GM06990 (cell line): Measurements from ENCODE around the gene PEPD.

ENCODE experiments used
- DNase-seq: peaks from one replicate; pipeline ENCODE4 v3.0.0-alpha.2; 2011; ENCODE audit not compliant: insufficient read length; ENCODE audit errors: extremely low read depth
- H3K27me3 ChIP-seq: replicated peaks from 2 replicates; pipeline ENCODE4 v1.6.0; 2011; ENCODE audit warnings: low read length; ENCODE audit not compliant: control insufficient read depth, insufficient read depth
- H3K36me3 ChIP-seq: 2 replicates; pipeline ENCODE4 v1.5.1; 2011; ENCODE audit warnings: low read length; ENCODE audit not compliant: control insufficient read depth, insufficient read depth
- H3K4me3 ChIP-seq: replicated peaks from 2 replicates; pipeline ENCODE4 v1.5.1; 2011; ENCODE audit warnings: low read depth, mild to moderate bottlenecking, control low read depth, low read length
- TF ChIP-seq, protein P1 (sequence below): IDR thresholded peaks from 2 replicates; pipeline ENCODE4 v1.5.1; 2011; ENCODE audit warnings: low read length, control low read depth, mild to moderate bottlenecking, inconsistent platforms; ENCODE audit not compliant: insufficient read depth, poor library complexity, severe bottlenecking

The PEPD gene

DNA sequence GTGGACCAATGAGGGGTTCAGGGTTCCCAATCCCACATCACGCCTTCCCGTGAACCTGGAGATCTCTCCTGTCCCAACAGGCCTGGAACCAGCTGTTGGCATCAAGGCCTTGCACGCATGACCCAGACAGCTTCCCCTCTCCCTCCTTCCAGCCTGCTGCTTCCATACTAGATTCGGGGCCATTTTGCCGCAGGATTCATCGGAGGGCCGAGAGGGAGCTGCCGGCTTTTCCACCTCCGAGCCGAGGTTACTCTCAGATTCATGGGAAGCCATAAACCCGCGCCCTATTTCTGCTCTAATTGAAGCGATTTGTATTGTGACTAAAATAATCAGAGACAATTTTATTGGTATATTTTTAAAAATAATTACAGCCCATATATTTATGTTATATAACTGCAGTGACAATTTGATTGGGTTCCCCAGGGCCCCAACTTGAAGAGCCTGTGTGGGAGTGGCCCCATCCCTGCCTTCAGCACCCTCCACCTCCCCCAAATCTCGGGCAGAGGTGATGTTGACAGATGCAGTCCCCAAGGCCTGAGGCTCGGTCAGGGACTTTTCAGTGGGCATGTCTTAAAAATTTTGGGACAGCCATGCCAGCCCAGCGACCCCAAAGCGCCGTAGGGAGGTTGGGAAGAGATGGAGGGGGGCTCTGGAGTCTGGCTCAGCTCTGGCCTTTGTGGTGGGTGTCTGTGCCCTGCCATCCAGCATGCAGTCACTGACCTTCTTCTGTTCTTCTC lies 30.8 kb upstream of the PEPD start:
- TF ChIP-seq, protein P1, sequence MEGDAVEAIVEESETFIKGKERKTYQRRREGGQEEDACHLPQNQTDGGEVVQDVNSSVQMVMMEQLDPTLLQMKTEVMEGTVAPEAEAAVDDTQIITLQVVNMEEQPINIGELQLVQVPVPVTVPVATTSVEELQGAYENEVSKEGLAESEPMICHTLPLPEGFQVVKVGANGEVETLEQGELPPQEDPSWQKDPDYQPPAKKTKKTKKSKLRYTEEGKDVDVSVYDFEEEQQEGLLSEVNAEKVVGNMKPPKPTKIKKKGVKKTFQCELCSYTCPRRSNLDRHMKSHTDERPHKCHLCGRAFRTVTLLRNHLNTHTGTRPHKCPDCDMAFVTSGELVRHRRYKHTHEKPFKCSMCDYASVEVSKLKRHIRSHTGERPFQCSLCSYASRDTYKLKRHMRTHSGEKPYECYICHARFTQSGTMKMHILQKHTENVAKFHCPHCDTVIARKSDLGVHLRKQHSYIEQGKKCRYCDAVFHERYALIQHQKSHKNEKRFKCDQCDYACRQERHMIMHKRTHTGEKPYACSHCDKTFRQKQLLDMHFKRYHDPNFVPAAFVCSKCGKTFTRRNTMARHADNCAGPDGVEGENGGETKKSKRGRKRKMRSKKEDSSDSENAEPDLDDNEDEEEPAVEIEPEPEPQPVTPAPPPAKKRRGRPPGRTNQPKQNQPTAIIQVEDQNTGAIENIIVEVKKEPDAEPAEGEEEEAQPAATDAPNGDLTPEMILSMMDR: no peak
- no peak overlapping the region for H3K4me3 ChIP-seq

DNA sequence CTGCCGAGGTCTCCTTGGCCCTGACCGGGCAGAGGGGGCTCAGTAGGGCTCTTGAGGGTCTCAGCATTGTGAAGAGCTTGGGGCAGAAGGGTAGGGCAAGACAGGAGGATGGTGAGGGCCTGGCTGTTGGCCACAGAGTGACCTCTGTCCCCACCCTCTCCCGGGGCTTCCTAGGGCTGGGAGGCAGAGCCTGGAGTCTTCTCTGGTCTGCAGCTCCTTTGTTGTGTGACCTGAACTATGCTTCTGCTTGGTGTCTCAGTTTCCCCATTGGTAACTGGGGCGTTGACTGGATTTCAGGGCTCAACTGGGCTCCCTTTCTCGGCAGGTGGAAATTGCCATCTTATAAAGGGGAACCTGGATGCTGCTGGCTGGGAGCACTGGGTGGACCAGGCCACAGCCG lies 30.1 kb upstream of the PEPD start:
- H3K36me3 ChIP-seq: no peaks in the 10 kb centered on the region
- TF ChIP-seq, protein P1: no peak
- DNase-seq: no peak
- no peak overlapping the region for H3K4me3 ChIP-seq
- H3K27me3 ChIP-seq: no peaks in the 10 kb centered on the region

More for the DNA sequence above, 30.8 kb upstream of the PEPD start:
- no peak for DNase-seq
- H3K36me3 ChIP-seq: no peaks in the 10 kb centered on the region
- H3K27me3 ChIP-seq: no peaks in the 10 kb centered on the region

DNA sequence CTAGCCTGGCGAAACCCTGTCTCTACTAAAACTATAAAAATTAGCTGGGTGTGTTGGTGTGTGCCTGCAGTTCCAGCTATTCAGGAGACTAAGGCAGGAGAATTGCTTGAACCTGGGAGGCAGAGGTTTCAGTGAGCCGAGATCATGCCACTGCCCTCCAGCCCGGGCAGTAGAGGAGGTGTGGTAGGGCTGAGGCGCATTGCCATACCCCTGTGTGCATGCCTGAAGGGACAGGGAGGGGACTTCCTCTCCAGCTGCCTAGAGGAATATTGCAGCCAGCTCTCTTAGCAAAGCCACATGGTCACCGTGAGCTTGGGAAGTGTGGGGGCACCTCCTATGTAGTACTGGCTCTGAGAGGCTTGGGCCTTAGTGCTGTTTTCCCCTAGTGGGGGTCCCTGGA lies 29.2 kb upstream of the PEPD start:
- Histone ChIP-seq H3K27me3 (no peaks in the 10 kb centered on the region), H3K4me3 (no peak overlapping the region), H3K36me3 (no peaks in the 10 kb centered on the region)
- DNase-seq: no peak
- TF ChIP-seq, protein P1: no peak

DNA sequence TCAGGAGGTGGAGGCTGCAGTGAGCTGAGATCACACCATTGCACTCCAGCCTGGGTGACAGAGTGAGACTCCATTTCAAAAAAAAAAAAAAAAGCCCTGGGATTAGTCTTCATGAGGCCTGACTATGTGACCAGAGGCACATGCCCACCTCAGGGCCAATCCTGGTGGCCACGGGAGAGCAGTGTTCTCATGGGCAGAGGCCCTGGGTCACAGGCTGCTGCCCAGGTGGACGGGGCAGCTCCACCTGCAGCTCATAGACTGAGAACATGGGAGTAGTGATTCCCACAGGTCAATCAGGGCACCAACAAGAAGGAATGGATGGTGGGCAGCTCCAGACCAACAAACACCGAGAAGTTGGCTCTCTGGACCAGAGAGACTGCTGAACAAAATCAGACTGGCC lies 26.1 kb upstream of the PEPD start:
- H3K27me3 ChIP-seq: no peaks in the 10 kb centered on the region
- H3K36me3 ChIP-seq: no peaks in the 10 kb centered on the region
- H3K4me3 ChIP-seq: no peak overlapping the region
- no peak for DNase-seq
- TF ChIP-seq, protein P1: no peak

DNA sequence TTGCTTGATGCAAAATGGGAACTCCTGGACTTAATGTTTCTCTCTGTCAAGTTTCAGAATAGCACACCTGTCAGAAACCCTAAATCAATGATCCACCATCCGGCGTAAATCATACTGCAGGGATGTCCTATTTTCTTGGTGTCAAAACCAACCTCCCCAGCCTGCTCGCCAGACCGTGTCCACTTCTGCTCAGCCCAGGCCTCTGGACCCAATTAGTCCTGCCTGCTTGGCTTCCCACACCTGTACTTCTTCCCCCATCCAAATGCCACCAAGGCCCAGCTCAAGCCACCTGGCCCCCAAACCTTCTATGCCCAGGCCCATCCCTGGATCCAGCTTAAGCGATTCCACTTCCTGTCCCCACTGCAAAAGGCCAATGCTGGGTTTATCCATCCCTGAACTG lies 25.1 kb upstream of the PEPD start:
- DNase-seq: no peak
- H3K36me3 ChIP-seq: no peaks in the 10 kb centered on the region
- TF ChIP-seq, protein P1: no peak
- H3K4me3 ChIP-seq: no peak overlapping the region
- H3K27me3 ChIP-seq: no peaks in the 10 kb centered on the region
